NCI-H146 treated with DMSO at 0.1 percent for 48 hours (cell line): ENCODE data around the gene NINJ1.

ENCODE experiments used
- DNase-seq: peaks from one replicate; lab custom pipeline; 2025; ENCODE audit not compliant: unreplicated experiment; lab: John Stamatoyannopoulos, UW

Gene NINJ1, protein sequence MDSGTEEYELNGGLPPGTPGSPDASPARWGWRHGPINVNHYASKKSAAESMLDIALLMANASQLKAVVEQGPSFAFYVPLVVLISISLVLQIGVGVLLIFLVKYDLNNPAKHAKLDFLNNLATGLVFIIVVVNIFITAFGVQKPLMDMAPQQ

DNA sequence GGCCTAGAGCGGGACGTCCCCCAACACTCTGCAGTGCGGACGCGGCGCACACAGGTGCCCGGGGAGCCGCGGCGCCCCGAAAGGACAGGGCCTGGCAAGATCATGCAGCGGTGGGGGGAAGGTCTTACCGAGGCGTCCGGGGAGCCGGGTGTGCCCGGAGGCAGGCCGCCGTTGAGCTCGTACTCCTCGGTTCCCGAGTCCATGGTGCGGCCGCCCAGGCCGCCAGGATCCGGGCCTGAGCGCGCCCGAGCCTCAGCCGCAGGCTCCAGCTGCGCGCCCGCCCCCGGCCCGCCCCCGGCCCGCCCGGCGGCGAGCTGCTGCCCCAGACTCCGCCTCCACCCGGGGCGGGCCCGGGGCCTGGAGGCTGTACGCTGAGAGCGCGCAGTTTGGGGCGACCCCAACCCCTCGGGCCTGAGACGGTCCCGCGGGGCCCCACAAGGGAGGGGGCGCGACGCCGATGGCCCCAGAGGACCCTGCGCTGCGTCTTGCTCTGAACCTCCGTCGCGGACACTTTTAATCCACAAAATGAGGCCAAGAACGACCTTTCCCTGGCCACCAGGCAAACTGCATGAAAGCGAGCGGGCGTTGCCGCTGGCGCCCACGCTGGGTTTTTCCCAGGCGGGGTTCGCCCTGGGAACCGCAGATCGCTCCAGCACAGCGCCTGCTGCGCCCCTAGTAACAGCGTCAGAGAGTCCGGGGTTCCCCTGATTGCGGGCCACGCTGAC is at the start of gene NINJ1:
Gene NINJ1 (minus strand): TSS at position 237 of the 725 bp plus-strand sequence. CDS start 34 bp downstream, at position 203.
- peak; percentile 26 for DNase-seq

DNA sequence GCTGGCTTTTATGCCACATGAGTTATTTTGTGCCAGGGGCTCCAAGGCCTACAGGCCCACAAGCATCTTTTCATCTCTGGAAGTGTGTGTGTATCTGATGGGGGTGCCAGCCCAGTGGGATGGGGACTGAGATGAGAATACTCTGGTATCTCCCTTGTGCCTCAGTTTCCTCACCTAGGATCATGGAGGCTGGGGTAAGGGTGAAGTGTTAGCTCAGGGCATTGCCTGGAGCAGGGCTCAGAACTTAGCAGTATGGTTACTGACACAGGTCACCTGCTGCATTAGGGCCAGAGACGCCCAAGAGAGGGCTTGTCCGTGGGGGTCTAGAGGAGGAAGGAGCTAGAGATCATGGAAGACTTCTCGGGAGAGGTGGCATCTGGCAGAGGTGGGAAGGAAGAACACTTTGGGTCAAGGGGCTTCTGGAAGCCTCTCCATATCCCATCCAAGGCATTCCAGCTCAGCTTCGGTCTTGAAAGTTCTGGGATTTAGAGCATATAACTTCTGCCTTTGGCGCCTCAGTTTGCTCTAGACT is 49.1 kb upstream of the NINJ1 start:
- no peak for DNase-seq

DNA sequence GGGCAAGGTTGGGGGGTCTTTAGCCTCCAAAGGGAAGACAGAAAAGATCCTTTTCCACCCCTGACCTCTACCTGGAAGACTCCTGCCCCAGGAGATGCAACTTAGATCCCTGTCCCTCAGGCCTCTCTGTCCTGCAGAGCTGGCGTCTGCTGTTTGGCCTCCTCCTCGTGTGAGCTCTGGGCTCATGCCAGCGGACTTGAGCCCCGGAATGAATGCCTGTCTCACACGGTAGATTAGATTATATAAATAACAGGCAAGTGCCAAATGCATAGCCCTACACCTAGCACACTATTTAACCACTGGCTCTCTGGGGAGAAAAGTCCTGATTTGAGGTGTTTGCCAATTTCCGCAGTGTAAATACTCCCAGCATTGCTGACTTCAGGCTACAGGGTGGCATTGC is 48.5 kb upstream of the NINJ1 start:
- no peak for DNase-seq

DNA sequence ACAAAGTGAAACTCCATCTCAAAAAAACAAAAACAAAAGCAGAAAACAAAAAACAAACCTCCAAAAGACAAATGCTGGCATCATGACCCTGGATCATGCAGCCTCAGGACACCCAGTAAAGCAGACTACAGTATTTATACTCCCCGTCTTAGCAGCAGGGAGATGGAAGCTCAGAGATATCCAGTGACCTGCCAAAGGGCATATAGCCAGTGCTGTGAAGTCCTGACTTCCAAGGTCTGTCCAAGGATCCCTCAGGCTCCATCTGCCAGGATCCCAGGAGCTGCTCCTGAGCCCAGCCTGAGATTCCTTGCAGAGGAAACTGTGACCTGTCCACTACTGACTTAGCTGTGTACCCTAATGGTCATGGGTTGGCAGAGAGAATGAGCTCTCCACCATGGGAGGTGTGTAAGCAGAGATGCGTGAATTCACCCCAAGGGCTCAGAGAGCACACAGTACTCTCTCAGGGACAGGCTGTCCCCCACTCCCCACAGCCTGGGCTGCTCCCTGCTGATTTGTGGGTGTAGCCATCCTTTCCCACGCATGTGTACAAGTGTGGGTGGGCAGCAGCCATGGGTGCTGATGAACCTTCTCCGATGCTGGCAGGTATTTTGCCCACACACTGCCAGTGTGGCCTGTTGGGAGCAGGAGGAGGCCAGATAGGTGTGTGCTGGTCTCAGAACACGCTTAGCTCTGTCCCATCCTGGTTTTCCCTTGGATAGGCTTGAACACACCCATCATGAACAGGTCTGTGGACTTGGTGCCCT is 47.8 kb upstream of the NINJ1 start:
- DNase-seq, result no peak

DNA sequence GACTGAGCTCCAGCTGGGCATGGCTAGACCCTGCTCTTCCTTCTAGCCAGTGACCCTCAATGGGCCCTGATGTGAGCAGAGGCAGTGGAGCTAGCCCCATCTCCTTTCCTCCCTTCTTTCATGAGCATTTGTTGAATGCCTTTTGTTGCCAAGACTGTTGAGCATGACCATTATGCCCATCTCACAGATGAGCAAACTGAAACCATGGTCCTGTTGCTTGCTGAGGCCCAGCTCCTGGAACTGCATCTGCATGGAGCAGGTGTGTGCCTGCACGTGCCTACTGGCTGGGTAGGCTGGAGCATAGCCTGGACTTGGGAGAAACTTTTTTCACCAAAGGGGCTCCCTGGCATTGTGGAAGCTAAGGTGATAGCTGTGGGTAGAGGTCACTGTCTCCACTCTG is 46.9 kb upstream of the NINJ1 start:
- DNase-seq, result no peak

DNA sequence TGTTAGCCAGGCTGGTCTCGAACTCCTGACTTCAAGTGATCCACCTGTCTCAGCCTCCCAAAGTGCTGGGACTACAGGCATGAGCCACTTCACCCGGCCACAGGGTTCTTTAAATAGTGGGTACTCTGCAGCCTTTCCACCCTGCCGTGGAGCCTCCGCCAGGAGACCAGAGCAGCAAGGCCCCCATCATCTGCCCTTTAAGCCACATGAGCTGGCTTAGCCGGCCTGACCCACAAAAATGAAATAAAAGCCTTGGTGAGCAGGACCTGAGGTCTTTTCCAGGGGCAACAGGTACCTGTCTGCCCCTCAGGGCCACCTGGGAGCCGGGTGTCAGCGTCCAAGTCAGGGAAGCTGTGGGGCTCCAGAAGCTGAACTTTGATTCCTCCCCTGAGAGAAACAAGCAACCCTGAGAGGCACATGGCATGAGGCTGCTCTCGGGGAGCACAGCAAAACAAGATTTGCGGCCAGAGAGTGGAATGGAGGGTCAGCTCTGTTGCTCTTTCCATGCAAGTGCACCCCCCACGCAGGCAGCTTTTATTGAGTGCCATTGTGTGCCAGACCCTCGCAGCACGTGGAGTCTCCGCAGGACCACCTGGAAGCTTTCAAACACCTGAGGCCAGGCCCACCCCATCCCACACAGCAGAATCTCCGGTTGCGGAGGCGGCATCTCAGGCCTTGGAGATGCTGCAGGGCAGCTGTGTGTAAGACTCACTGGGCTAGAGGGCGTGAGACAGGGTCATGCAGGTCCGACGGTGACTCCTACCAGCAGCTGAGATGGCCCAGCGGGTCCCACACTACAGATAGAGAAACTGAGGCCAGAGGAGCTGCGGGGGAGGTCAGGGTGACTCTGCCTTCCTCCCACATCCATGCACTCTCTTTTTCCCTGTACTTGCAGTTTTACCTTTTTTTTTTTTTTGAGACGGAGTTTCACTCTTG is 45.1 kb upstream of the NINJ1 start:
- DNase-seq, result no peak

DNA sequence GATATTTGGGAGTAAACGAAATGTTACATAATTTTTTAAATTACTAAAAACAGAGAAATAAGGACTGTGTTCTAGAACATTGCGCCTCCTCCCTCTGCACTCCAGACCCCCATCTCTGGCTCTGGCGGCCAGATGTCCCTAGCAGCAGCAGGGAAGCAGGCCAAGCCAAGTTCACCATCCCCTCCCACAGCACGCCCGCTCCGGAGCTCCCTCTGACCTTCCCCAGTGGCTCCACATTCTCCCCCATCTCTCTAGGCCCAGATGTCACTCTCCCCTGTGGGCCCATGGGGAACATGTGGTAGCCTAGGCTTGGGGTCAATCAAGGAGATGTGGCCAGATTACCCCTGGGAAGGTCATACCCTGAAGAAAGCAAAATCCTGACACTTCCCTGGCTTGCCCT is 43.6 kb upstream of the NINJ1 start:
- DNase-seq, result no peak

DNA sequence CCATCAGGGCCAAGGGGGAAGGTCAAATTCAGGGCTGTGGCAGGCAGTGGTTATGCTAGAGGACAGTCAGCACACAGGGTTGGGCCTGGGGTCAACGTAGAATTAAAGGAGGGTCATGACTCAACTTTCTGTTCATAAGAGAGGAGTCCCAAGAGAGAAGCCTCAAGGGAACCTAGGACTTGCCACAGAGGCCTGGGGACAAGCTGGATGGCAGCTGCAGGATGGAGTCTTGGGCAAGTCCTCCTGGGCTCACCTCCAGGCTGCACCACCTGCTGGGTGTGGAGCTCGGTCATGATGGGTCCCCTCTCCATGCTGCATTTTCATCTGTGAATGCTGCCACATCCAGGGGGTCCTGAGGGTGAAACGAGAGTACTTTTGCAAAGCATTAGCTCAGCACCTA is 40.9 kb upstream of the NINJ1 start:
- no peak for DNase-seq

DNA sequence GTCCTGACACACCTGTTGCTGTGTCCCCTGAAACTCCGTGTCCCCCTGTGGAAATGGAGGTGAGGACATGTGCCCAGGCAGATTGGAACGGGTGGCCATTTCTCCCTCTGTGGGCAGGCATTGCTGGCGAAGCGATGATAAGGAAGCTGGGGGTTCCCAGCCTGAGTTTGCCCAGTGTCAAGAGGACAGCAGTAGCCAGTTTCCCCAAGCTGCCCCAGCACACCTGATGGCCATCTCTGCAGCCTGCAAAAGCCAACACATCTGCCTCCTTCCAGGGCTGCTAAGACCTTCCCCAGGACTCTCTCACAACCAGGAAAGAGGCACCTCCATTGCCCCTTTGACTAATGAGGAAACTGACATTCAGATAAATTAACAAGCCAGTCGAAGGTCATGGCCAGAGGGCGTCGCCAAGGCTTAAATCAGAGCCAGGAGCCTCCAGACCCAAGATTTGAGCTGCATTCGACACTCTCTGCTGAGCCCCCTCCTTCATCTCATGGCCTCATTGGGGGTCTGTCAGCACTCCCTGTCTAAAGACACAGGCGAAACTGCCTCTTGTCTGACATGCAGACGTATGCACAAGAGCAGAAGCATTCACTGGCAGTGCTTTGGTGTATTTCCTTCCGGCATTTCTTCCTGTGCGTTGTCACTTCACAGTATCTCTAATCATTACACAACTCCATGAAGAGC is 39.5 kb upstream of the NINJ1 start:
- no peak for DNase-seq

DNA sequence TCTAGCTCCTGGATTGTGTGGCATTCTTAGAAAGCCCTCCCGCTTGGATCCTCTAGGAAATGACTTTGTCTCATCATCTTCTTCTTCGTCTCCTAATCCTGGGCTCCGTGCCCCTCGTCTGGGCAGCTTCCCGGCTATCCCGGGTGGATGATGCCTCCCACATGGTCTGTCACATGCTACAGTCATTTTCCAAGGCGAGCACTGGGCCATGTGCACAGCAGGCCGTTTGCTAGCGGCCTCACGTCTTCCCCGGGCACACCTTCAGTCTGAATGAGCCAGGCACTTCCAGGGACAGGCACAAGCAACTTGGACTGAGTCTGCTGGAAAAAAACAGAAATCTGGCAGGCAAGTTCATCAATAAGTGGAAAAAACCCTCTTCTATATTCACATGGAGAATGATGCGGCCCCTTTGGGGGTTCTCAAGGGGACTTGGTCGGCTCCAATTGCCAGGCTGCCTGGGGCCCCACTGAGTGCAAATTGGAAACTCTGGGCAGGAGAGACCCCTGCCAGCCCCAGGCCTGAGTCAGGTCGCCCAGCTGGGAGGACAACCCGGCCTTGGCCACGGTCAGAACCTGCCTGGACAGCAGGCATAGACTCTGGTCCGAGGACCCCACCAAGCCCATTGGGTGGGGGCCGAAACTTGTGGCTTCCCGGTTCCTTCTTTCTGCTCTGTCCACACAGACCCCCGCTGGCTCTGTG is 38.8 kb upstream of the NINJ1 start:
- DNase-seq, result no peak

DNA sequence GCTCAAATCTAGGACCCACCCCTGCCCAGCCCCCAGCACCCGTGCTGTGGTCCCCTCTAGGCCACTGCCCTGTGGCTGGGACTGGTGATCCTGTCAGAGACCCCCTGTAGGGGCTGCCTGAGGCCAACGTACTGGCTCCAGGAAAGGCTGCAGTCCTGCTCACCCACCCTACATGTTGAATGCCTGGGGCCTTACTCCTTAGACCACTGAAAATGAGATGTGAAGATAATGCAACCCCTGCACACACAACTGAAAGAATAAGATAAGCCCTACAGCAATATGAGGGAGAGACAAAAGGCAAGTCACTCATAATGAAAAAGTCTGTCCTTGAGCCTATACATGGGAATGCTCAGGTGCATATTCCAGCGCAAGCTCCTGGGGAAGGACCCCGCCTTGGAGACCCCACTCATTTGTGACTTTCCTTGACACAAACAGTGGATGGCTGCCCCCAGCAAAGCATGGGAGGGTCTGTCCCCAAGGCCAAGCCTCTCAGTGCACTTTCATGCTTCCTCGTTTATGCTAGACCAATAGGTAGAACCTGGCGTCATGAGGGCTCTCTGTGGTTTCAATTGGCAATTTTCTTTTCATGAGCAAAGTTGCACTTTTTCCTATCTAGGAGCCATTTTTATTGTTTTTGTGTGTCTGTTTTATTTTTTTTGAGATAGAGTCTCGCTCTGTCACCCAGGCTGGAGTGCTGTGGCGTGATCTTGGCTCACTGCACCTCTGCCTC is 37.4 kb upstream of the NINJ1 start:
- no peak for DNase-seq

DNA sequence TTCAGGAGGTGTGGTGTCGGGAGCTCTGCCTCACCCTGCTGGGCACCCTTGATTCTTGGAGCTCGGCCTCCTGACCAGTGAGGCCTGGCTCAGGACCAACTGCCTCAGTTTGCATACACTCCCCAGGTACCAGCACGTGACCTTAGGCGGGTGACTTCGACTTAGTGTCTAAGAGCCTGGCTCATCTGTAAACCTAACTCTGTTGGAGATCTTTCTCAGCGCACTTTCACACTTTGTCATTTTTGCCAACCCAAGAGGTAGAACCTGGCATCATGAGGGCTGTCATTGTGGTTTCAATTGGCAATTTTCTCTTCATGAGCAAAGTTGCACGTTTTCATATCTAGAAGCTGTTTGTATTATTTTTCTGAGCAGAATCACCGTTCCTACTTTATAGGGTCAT is 36.5 kb upstream of the NINJ1 start:
- DNase-seq, result no peak

DNA sequence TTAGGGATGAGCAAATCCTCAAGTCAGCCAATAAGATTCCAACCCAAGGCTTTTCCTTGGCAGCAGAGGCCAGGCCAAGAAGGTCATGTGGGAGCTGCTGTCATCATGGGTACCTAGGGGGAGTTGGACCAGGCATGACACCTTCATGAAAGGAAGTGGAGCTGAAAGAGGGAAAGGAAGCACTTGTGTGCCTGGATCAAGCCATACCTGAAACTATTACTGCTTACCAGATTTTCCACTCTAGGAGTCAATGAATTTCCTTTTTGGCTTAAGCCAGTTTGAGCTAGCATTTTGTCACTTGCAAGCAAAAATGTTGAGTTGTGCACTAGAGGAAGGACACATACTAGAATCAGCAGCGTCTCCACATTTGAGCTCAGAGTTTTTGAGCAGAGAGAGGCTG is 35.4 kb upstream of the NINJ1 start:
- DNase-seq, result no peak

DNA sequence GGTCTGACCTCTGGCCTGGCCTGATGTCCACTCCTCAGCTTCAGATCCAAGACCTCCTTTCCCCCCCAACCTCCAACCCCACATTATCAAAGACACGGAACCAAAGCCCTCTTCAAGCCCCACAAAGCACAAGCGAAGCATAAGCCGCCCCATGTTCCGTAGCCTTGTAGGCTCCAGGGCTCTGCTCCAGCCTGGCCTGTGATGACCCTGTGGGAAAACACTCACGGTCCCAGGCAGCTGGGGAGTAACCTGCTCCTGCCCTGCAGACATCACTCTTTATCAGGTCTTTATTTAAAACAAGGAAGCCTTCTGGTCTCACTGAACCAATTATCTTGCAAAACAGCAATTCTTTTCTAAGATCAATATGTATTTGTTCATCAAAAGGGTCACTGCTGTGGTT is 34.5 kb upstream of the NINJ1 start:
- no peak for DNase-seq

DNA sequence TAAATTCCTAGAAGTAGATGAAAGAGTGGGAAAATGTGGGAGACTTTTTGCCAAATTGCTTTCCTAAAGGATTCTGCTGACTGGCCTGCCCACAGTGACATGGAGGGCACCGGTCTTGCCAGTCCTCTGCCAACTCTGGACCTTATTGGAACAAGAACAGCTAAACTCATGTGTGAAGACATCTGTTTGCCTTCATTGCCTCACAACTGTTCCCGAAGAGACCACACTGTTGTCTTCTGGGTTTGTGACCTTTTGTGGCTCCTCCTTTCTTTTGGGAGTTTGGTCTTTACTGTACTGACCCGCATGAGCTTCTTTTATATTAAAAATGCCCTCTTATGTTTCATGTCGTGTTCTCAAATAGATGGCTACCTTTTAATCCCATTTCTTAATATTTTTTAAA is 33.8 kb upstream of the NINJ1 start:
- DNase-seq, result no peak

DNA sequence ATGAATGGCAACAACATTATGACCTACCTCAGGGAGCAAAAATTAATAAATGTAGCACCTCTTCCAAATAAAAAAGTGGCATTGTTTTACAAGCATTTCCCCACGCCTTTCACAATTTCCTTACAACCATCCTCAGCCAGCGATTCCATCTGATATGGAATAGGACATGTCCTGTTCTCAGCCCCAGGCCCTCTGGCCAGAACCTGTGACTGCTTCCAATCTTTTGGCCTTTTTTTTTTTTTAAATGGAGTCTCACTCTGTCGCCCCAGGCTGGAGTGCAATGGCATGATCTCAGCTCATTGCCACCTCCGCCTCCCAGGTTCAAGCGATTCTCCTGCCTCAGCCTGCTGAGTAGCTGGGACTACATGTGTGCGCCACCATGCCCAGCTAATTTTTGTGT is 33.1 kb upstream of the NINJ1 start:
- DNase-seq, result no peak

DNA sequence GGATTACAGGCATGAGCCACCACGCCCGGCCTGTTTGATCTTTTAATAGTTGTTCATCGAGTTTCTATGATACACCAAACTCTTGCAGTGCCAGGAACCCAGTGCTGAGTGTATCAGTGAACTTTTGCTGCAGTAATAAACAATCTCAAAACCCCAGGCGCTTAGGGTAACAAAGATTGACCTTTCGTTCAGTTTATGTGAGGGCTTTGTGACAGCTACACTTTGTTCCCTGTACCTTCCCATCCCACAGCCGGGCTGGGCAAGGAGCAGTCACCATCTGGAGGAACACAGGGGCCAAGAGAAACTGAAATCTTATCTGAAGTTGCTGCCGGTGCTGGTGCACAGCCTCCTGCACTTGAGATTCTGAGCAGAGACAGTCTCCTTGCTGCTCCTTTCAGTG is 32.6 kb upstream of the NINJ1 start:
- no peak for DNase-seq

DNA sequence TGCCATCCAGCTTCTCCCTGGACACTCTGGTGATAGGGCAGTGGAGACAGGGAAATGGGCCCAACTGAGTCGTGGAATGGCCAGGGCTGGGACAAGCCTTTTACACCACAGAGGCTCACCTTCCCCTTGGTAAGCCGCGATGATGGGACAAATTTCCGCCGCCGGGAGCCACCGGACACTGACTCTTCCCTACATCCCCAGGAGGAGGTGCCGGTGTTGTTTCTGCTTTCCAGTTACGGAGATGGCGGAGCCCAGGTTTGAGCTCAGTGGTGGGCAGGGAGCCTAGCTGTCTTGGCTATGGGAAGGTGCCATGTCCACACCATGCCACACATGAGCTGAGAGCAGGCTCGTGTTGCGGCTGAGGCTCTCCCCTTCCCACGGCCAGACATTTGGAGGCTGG is 30.0 kb upstream of the NINJ1 start:
- DNase-seq, result no peak
